ENCODE data around the gene TMEM106C.
A peak's percentile ranks its signal among the peaks of the same experiment; 100 is the strongest.

The TMEM106C gene, protein sequence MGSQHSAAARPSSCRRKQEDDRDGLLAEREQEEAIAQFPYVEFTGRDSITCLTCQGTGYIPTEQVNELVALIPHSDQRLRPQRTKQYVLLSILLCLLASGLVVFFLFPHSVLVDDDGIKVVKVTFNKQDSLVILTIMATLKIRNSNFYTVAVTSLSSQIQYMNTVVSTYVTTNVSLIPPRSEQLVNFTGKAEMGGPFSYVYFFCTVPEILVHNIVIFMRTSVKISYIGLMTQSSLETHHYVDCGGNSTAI

GRCh38 chr12:47963340-47964040 lies at the start of gene TMEM106C:
Gene TMEM106C (plus strand): TSS chr12:47963596. CDS start chr12:47964237, 641 bp downstream.
- DNase-seq: peak; percentile 67

GRCh38 chr12:47920913-47921312 lies 42.5 kb upstream of the TMEM106C start:
- no peak for DNase-seq

DNA sequence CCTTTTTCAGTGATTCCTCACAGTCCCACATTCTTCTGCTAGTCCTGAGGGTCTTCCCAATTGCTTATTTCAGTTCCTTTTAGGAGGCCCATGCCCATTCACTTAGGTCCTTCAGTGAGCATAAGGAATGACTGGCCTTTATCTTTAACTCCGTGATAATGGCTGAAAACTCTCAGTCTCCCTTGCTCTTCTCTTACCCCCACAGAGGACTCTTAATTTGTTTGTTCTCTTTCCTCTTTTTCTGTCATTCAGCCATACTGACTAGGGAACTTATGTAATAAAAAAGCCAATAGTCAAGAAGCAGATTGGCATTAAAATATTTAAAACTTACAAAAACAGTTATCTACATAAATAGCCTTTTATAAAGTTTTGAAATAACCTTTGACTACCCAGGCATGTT lies 41.5 kb upstream of the TMEM106C start:
- no peak for DNase-seq

- DNase-seq: no peak
These were observed 36.0 kb upstream of the TMEM106C start for GRCh38 chr12:47927346-47927745.

DNA sequence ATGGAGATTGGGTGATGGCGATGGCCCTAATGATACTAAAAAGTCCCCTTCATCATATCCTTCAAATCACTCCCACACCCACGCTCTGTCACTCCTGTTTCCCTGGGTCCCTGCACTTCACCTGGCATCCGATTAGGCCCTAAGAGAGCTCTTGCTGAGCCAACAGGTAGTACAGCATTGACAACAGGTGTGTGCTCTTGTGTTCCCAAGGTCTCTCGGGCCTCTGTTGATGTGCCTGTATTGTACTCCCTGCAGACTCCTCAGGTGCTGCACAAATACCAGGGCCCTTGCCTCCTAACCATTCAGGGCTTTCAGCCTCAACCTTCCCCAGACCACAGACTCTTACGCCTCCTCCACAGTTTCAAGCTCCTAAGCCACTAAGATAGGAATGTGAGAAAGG lies 32.8 kb upstream of the TMEM106C start:
- DNase-seq: no peak

DNA sequence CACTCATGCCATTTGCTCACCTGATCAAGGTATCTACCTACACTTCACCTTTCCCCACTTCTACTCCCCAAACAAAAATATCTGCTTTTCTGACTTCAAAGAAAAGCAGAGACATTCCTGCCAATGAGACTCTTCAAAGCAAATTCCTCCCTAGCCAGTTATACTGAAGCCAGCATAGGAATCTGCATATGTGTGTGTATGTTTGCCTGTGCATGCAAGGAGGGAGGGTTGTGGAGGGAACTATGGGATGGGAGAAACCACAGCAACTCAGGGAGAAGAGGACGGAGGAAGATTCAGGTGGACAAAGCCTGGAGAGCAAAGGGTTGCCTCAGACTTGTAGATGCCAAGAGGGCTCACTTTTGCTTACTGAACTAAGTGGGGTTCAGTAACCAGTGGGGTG lies 32.2 kb upstream of the TMEM106C start:
- no peak for DNase-seq

DNA sequence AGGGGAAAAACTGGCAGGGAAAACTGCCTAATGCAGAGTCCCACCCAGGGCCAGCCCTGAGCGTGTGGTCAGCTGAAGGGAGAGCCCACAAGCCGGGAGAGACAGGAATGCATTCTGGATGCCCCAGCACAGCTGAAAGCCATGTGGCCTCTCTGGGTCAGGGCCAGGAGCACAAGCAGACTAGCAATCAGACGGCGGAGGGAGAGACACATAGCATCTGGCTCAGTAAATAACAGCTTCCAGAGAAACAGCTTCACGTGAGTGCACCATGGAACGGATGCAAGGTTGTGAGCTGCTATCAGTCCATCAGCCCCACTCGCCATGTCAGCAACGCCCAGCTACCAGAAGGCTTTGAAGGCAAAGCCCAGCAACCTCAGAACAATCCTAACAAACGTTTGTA lies 28.2 kb upstream of the TMEM106C start:
- no peak for DNase-seq

DNA sequence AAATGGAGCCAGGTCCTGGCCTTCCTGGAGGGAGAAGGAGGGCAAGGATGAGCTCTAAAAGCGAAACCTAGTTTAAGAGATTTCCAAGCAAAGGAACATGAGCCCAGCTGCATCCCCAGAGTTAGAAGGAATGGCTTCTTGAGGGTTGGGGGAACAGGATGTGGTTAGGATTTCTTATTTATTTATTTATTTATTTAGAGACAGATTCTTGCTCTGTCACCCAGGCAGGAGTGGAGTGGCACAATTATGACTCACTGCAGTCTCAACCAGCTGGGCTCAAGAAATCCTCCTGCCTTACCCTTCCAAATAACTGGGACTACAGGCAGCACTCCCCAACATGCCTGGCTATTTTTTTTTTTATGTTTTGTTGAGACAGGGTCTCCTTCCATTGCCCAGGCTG lies 25.3 kb upstream of the TMEM106C start:
- DNase-seq: no peak

DNA sequence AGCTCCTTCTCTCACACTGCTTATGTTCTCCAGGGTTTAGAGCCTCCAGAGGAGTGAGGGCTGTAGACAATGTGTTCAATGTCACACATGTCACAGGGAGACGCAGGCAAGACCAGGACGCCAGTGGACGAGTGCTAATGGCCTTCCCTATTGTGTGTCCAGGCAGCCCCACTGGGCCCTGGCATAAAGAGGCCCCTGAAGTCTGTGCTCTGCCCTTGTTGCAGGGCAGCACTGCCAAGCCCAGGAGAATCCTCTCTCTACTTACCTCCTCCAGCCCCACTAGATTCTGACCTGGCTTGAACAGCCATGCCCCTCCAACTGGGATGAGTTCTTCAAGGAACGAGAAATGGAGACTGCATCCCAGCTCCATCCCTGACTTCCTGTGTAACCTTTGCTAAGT lies 24.8 kb upstream of the TMEM106C start:
- no peak for DNase-seq

DNA sequence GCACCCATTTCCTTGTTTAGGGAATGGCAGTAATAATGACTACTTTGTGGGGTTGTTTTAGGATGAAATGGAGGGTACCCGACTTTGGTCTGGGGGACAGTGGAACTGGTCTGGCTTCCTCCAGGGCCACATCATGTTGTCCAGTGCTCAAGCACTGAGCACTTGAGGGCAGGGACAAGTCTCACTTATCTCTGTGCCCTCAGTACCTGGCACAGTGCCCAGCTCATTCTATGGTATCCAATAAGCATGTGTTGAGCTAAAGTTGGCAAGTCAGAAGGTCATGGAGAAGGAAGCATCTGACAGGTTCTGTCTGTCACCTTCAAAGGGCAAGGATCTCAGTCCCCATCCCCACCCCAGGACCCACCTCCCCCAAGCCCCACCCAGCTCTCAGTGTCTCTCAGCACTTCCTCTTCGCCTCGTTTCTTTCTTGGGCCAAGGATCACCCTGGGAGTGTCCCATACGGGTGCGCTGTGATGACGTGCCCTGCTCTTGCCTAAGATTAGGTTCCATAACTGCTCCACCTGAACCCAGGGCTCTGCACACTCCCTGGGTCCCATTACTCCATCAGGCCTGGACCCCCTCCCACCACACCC lies 24.3 kb upstream of the TMEM106C start:
- DNase-seq: no peak

DNA sequence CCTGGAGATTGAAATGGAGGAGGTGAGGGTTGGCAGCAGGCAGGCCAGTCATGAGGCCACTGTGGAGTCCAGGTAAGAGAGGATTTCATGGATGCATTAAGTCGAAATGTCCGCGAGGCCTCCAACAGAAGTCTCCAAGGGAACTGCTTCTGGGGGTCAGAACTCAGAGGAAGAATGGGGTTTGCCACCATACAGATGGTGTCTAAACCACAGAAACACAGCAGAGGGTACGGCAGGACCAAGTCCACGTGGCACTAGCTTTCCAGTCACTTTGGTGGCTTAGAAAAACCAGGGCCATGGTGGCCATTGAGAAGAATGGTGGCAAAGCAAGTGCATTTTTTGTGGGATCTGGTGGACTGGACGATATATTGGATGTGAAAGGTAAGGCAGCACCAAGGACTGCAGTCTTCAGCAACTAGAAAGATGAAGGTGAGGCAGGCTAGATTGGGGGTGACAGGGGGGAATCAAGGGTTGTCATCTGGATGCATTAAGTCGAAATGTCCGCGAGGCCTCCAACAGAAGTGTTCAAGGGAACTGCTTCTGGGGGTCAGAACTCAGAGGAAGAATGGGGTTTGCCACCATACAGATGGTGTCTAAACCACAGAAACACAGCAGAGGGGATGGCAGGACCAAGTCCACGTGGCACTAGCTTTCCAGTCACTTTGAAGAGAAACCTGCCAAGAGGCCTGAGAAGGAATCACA lies 22.5 kb upstream of the TMEM106C start:
- no peak for DNase-seq

DNA sequence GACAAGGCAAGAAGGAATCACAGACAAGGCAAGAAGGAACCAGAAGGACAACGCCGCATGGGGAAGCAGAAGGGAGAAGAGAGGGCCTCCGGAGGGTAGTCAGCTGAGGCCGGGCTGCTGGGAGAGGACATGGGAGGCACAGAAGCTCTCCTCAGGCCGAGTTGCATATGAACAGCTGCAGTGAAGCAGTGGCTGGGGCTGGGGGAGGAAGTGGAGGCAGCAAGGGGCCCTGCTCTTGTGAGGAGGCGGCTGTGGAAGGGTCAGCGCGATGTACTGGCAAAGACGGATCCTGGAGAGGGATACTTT lies 22.0 kb upstream of the TMEM106C start:
- no peak for DNase-seq

GRCh38 chr12:47941871-47942613 lies 21.4 kb upstream of the TMEM106C start:
- DNase-seq: no peak

DNA sequence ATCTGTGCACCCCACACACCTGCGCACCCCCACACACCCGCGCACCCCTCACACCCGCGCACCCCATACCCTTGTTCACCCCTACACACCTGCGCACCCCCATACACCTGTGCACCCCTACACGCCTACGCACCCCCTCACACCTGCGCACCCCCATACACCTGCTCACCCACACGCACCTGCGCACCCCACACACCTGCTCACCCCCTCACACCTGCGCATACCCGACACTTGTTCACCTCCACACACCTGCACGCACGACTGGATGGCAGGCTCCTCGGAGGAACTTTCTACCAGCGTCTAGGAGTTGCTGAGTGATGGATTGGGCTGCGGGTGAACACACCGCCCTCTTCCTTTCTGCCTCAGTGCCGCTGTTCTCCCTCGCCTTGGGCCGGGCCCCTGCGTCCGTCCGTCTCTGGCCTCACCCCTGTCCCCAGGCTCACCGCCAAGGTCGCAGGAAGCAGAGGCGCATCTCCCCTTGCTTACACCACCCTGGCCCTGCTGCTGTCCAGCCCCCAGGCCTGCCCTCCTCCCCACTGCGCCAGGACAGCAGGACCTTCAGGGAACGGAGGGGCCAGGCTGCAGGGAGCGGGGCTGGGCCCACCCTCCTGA lies 20.7 kb upstream of the TMEM106C start:
- DNase-seq: no peak

DNA sequence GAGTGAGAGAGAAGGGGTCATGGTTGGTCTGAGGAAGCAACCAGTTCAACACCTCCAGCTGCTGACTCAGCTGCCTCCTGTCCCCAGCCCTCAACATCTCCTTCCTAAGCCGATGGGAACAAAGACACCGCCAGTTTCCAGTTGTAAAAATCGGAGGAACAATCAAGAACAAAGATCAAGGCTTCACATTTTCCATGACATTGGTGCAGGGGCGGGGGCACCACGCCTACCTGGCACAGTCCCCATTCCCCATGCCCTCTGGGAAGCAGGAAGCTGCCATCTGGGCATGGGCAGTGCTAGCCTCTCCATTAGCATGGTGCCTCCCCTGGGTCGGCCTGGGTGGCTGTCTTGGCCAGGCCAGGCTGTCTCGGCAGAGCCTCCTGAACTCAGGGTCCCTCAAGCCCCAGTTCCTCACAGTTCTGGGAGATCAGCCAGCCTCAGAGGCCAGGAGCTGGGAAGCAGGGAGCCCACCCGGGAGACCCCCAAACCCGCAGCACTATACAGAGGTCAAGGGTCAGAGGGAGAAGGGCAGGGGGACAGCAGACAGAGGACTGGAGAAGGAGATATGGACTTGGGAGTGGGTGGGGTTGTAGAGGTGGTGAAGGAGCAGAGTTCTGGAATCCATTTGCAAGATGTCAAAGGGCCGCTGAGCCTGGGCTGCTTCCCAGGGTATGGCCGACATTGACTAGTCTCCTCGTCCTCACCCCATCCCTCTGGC lies 19.6 kb upstream of the TMEM106C start:
- DNase-seq: no peak

- no peak for DNase-seq
These were observed 18.6 kb upstream of the TMEM106C start for GRCh38 chr12:47944685-47945340.

- DNase-seq: no peak
These were observed 18.1 kb upstream of the TMEM106C start for GRCh38 chr12:47945341-47945728.

DNA sequence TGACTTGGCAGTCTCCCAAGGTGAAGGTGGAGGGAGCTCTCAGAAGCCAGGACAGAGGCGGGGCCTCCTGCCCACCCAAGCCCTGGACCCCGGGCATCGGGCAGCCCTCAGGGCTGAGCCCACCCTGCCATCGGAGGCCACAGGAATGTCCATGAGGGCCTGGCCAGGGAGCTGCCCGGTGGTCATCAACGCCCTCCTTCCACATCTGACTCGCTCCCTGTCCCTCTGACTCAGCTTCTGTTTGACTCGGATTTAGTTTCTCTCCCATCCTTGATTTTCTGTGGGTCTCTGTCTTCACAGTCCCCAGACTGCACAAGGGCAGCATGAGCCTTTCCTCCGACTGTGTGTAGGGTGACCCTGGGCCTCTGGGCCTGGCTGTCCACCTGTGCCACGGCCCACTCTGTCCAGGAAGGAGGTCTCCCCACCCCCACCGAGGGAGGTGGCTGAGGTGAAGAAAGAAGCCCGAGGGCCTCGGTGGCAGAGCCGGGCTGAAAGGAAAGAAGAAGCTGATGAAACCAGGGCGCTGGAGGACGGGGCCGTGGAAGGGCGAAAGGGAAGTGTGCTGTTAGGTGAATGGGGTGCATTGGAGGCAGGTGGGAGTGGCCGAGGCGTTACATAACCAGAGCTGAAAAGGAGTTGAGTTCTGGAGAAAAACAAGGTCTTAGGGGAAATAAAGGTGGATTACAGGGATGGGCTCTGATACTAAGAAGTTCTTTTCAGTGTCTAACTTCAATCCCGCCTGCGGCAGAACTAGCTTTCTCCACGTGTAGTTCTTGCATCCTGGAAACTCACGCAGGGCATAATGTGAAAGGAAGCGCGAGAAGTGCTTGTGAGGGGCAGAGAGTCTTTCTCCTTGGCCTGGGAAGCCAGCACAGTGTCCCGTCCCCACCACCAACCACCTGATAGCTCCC lies 16.7 kb upstream of the TMEM106C start:
- peak; percentile 51 for DNase-seq

GRCh38 chr12:47947341-47947740 lies 16.1 kb upstream of the TMEM106C start:
- DNase-seq: no peak
